GM15510 (cell line): ENCODE data around the gene MCOLN3.

Experiments used
- POLR2A ChIP-seq: IDR thresholded peaks from 3 replicates; pipeline ENCODE4 v1.6.1; 2011; ENCODE audit warnings: borderline replicate concordance; ENCODE audit not compliant: insufficient read length; ENCODE audit errors: extremely low read depth

MCOLN3 gene

GRCh38 chr1:85062425-85063026, 14.2 kb upstream of the MCOLN3 start:
- TF ChIP-seq POLR2A, result no peak

- no peak for TF ChIP-seq POLR2A
Measured at GRCh38 chr1:85061711-85062424, 13.6 kb upstream of the MCOLN3 start.

- TF ChIP-seq POLR2A, result no peak
Measured at GRCh38 chr1:85060038-85060437, 11.7 kb upstream of the MCOLN3 start.

- TF ChIP-seq POLR2A, result no peak
Measured at GRCh38 chr1:85059563-85059962, 11.3 kb upstream of the MCOLN3 start.

- no peak for TF ChIP-seq POLR2A
Measured at GRCh38 chr1:85058786-85059185, 10.5 kb upstream of the MCOLN3 start.

GRCh38 chr1:85058311-85058710, 10.0 kb upstream of the MCOLN3 start:
- TF ChIP-seq POLR2A, result no peak

- TF ChIP-seq POLR2A, result no peak
Measured at GRCh38 chr1:85054664-85055063, 6.4 kb upstream of the MCOLN3 start.

GRCh38 chr1:85049735-85050166, 1.5 kb upstream of the MCOLN3 start:
- TF ChIP-seq POLR2A, result no peak

GRCh38 chr1:85047472-85048295, 616 bp downstream of the MCOLN3 start:
- no peak for TF ChIP-seq POLR2A

- no peak for TF ChIP-seq POLR2A
Measured at GRCh38 chr1:85047144-85047471, 1.2 kb downstream of the MCOLN3 start.

- TF ChIP-seq POLR2A, result no peak
Measured at GRCh38 chr1:85042413-85042812, 5.9 kb downstream of the MCOLN3 start.

GRCh38 chr1:85041793-85042192, 6.5 kb downstream of the MCOLN3 start:
- TF ChIP-seq POLR2A, result no peak

GRCh38 chr1:85033221-85033620, 15.1 kb downstream of the MCOLN3 start:
- TF ChIP-seq POLR2A, result no peak

- no peak for TF ChIP-seq POLR2A
Measured at GRCh38 chr1:85030536-85030935, 17.8 kb downstream of the MCOLN3 start.

GRCh38 chr1:85028151-85028550, 20.1 kb downstream of the MCOLN3 start:
- TF ChIP-seq POLR2A, result no peak
